Frontal cortex (tissue), 4 donors: ENCODE data around the gene HTR1B. TPM values are rescaled to one million over a fixed set of nuclear protein-coding genes. Genes with fewer than 3 reads are reported as not detected.

Experiments
- DNase-seq, 2 donors: peaks; one replicate each; pipeline ENCODE4 v3.0.0; 2012; ENCODE audit warnings: low spot score in 2 of 2
- FAIRE-seq: peaks from 2 replicates; lab custom pipeline; 2012; peaks lifted over from hg19 to GRCh38; lab: Jason Lieb, UNC
- total RNA-seq: library from RNA; depleted of rRNA; stranded (reverse); fragments of >200 nt; gene quantifications from one replicate; pipeline ENCODE4 v1.2.3, GENCODE V29; 2014
- donor health status: control.
- donor health status: control.
- donor health status: control.

HTR1B gene, protein sequence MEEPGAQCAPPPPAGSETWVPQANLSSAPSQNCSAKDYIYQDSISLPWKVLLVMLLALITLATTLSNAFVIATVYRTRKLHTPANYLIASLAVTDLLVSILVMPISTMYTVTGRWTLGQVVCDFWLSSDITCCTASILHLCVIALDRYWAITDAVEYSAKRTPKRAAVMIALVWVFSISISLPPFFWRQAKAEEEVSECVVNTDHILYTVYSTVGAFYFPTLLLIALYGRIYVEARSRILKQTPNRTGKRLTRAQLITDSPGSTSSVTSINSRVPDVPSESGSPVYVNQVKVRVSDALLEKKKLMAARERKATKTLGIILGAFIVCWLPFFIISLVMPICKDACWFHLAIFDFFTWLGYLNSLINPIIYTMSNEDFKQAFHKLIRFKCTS
- total RNA-seq, result 5.3 TPM

DNA sequence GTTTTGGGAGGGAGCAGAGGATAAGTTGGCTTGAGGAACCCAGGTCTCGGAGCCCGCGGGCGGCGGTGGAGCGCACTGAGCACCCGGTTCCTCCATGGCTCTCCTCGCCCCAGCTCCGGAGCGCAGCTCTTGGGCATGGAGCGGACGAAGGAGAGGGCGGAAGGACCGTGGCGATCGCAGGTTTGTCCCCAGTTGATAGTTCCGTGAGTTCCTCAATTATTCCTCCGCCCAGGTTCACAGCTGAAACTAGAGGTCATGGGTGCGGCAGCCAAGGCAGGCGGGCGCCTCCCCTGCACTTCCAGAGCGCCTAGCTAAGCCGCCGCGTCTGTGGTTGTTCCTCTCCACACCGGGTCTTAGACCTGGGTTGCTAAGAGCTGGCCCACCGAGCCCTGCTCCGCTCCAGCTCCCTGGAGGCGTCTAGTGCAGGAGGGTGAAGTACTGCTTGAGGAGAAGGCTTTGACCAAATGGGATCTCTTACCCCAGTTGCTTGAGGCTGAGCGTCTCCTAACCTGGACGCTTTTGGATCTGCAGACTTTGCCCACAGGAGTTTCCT is at the start of gene HTR1B:
HTR1B (minus strand) TSS at position 184 of the 553 bp plus-strand sequence; CDS start at position 96, 88 bp downstream.
- DNase-seq (no peak), FAIRE-seq (no peak)

DNA sequence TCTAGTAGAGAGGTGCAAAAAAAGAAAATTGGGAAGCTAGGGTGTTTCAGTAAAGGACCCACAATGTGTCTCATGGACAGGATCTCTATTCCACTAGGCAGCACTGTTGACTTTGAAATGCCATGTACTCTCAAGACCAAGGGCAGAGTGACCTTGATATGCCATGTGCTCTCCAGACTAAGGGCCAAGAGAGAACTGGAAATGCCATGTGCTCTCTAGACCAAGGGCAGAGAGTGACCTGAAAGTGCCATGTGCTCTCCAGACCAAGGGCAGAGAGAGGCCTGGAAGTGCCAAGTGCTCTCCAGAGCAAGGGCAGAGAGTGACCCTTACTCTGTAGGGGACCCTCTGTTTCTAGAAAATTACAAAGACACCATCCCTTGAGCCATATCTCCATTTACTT is 49.3 kb upstream of the HTR1B start:
- DNase-seq, result no peak
- FAIRE-seq, result no peak

DNA sequence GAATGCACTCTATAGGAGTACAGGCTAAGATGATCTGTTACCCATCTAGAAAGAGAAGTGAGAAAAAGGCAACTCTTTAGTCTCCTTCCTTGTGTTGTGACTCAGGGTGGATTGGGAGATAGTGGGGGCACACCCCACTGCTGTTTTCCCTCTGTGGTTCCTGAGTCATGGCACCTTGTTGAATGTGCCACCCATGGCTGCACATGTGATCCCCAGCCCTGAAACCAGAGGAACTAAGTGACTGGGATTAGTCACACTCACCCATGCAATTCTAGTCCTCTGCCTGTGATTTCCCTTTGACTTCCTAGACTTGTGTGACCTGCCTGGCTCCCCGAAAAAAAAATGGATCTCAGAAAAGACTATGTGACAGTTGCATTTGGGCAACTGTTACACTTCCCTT is 48.6 kb upstream of the HTR1B start:
- FAIRE-seq (no peak), DNase-seq (no peak)

DNA sequence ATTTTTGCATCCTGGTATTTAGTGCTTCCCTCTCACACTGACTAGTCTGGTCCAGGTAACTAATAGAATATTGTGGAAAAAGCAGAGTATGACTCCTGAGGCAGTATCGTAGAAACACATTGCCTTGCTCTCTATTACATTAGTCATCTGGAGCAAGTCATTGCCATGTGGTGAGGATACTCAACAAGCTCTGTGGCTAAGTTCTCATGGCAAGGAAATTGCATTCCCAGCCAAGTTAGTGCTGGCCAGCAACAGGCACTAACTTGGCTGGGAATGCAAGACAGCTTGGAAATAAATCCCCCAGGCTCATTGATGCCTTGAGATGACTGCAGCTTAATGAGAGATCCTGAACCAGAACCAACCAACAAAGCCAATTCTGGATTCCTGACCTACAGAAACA is 39.7 kb upstream of the HTR1B start:
- no peak for FAIRE-seq
- no peak for DNase-seq

DNA sequence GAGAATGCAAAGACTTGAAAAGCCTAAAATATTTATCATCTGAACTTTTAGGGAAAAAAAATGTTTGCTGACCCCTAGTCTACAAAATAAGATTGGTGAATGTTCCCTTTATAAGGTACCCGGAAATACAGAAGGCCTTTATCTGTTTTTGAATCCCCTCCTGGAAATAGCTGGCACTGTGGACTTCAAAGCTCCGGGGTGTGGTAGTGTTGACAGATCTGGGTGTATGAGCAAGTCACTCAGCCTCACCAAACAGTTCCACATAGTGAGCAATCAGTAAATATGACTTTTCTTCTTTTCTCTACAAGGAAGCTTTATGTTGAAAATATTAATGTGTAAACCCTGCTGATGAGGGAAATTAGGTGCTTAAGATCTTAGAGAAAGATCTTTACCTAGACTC is 29.2 kb upstream of the HTR1B start:
- DNase-seq (no peak), FAIRE-seq (no peak)

DNA sequence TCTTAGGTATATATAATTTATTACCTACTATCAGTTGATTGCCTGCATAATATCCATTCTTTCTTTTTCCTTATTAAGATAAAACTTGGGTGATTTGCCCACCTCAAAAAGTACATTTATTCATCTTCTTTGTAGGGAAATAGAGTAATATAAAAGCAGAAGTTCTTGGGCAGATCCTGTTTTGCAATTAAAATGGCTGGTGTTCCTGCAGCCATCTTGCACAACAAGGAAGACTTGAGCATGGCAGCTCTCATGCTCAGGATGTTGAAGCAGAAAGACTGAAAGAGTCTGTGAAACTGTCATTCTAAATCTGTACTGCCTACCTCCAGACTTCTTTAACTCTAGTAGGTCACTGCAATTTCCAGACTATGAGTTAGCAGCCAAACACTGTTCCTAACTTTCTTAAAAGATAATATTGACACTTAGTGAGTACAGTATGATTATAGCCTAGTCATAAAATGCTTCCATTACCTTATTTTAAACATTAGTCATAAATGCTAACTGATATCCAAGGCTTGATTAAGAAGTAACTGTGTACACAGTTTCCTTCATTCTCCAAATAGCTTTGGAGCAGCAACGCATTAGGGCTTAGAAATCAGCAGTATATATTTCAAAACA is 24.6 kb upstream of the HTR1B start:
- FAIRE-seq (no peak), DNase-seq (no peak)

DNA sequence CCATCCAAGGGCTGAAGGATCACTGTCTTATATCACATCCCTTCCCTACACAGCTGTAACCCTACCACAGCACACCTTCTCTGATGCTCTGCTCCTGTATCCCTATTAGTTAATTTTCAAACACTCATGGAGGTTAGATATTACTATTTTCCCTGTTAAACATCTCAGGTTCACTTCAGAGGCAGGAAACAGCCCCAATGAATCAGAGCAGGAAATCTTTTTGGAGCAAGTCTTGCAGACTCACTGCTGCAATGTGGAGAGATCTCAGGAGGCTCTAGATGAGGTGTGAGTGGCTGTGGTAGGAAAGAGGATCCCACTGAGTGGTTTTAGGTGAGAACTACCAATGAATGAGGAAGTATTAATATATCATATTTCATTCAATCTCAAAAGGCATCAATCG is 19.7 kb upstream of the HTR1B start:
- FAIRE-seq (no peak), DNase-seq (no peak)

DNA sequence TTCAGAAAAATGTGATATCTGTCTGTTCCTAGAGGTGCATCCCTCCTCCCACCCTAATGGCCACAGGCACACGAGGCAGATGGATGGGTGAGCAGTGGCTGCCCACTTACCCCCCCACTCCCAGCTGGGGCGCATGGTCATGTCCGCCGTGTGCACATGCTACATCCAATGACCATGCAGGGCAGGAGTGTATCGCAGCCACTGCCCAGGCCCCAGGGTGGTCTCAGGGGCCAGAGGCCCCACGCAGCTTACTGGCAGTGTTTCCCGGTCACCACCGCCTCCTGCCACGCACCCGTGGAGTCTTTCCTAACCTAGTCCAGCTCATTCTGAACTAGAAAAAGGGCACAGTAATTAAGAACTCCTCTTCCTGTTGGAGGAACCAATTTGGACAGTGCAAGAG is 11.7 kb upstream of the HTR1B start:
- FAIRE-seq, result no peak

DNA sequence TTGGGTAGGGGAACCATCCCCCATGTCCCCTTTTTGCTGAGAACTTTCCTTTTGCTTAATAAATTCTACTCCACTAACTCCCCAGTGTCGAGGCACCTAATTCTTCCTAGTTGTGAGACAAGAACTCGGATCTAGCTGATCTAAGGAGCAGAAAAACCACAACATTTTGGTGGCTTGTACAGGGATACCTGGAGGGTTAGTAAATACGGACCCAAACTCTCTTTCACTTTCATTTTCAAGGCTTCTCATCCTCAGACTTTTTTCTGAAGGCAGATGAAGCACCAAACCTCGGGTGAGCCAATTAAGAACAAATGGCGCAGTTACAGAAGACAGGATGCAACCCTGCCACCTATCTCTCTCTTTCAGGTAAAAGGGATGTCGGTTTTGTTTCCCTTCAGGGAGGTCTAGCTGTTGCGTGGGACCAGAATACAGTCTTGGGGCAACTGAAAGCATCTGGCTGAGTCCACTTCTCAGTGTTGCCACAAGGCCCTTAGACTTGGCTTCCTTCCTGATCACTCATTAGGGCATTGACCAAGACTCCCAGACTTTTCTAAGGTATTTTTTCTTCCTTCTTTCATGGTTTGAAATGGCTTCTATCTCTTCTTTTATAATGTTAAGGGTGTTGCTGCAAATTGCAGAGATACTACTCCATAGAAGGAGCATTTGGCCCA is 11.1 kb upstream of the HTR1B start:
- DNase-seq (no peak), FAIRE-seq (no peak)

More for the DNA sequence above, 11.7 kb upstream of the HTR1B start:
- DNase-seq, result no peak

DNA sequence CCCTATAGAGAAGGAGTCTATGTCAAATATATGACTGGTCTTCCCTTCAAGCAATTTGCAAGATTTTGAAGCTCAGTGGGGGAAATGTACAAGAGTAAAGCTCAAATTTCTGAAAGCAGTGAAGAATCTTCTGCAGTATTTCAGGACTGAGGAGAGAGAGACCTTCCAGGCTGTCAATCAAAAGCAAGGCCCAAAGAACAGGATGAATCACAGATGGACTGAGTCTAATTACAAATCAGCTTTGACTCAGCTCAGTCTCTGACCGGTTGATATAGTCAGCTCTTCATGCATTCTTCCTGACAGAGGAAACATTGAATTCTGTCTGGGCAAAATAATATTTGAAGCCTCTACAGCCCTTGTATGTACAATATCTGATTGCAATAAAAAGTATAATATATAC is 7.7 kb upstream of the HTR1B start:
- DNase-seq (no peak), FAIRE-seq (no peak)

DNA sequence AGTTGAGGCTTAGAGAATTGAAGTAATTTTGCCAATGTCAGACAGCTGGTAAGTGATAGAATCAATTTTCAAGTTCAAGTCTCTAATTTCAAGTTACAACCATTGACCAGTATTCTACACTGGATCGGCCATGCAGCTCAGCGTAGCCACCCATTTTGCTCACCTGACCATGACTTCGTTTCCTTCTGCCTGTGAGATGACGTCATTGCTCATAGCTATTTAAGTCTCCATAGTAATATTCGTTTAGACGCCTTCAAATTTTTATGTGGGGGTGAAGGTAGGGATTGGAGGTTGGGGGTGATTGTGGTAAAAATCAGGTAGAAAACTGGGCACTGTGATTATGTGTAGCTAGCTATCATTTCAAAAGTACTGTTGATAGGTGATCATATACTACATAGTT is 5.6 kb upstream of the HTR1B start:
- no peak for DNase-seq
- no peak for FAIRE-seq

DNA sequence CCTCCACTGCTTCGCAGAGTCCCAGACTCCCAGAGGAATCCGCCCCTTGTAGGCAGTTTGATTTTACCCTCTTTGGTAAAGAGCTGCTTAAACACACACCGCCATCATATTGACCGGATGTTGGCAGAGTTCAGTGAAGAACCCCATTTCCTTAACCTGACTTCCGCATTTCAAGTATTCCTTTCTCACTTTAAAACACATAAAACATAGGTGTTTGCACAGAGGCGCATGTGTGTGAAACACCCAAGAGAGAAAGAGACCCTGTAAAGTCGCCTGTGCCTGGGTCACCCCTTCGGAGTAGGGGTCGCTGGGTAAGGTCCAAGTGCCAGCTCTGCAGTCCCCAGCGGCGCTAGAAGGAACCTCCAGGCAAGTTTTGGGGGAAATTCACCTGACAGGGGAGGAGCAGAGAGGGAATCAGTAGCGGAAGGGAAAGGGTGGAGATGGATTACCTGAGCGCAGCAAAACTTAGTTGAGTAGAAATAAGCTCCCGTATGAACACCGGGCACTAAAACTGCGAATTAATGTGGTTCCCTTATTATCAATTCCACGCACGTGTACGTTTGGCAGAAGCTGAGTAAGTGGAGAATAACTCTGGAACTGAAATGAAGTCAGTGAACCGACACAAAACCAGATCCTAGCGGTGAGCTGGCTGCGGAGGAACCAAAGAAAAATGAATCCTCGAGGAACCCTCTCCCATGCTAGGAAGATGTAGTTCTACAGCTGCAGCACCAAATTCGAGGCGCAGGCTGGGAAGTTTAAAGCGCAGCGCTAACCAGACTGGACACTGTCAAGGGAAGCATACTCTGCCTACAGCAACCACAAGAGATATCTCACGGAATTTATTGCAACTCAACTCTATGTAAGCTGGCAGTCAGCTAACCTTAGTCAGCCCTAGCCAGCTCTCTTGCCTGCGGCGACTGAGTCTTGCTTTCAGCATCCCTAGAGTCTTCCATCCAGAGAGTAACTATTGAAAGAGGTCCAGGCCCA is 3.5 kb upstream of the HTR1B start:
- peak in 1 of 2 donors; percentile 13 for DNase-seq
- no peak for FAIRE-seq

DNA sequence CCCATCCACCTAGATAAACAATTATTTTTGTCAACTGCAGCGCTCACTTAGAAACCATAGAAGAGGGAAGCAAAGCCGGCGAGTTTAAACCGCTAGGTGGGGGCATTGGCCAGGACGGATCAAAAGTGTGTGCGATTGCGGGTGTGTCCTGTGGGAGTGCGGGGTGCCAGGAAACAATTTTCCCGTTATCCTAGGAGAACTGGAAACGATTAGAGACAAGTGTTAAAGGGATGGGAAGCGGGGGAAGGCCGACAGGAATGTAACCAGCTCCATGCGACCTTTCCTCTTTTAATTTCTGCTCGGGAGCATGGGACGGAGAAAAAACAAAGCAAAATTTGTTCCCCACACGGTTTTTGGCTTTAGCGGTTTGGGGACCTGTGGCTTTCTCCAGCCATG is 2.8 kb upstream of the HTR1B start:
- peak; percentile 28 to 41 for DNase-seq
- no peak for FAIRE-seq

DNA sequence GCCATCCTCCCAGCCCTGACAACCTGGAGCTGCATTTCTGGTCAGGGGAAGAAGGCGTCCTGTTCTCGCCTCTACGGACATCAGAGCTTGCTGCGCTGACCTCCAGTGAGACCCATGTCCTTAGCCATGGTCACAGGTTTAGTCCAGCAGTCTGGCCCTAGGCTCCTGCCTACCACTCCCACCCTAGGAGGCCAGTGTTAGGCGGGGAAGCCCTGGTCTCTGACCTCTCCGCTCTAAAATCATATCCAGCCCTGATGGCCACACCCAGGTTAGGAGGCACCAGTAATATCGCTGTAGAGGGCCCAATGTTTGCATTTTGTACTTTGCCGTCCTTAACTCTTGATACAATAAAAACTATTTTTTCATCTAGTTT is 1.2 kb upstream of the HTR1B start:
- no peak for FAIRE-seq

DNA sequence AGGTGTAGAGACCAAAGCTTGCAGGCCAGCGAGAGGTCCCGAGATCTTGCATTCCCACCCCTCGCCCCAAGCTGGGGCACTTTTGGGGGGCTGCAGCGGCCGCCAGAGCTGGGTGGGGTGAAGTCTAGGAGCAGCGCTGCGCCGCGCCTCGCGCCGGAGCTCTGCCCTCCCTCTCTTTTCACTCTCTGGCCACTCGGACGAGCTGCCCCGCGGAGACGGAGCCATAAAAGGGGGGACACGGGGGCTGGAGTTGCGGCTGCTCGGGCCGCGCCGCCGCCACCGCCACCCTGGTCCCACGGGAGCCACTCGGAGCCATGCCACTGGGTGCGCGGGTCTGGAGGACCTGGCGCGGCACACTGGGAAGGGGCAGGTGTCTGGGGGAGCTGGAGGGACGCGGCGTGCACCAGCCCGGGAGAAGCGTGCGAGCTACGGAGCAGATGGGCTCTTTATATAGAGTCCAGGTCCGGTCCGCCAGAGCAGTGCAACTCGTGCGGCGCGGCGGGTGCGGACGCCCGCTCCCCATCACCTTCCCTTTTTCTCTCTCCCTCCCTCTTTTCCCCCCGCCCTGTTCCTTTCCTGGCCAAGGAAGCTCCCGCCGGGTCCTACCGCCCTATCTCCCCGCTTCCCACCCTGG is 687 bp upstream of the HTR1B start:
- peak in 1 of 2 donors; percentile 17 for DNase-seq
- no peak for FAIRE-seq

More for the DNA sequence above, 1.2 kb upstream of the HTR1B start:
- peak in 1 of 2 donors; percentile 12 for DNase-seq

DNA sequence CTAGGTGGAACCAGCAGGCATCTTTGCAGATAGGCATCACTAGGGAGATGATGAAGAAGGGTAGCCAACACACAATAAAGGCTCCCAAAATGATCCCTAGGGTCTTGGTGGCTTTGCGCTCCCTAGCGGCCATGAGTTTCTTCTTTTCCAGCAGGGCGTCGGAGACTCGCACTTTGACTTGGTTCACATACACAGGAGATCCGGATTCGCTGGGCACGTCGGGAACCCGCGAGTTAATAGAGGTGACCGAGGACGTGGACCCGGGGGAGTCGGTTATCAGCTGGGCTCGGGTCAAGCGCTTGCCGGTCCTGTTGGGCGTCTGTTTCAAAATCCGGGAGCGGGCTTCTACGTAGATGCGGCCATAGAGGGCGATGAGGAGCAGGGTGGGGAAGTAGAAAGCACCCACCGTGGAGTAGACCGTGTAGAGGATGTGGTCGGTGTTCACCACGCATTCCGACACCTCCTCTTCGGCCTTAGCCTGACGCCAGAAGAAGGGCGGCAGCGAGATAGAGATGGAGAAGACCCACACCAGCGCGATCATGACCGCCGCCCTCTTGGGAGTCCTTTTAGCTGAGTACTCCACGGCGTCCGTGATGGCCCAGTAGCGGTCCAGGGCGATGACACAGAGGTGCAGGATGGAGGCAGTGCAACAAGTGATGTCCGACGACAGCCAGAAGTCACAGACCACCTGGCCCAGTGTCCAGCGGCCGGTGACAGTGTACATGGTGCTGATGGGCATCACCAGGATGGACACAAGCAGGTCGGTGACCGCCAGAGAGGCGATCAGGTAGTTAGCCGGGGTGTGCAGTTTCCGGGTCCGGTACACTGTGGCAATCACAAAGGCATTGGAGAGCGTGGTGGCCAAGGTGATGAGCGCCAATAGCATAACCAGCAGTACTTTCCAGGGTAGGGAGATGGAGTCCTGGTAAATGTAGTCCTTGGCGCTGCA is 658 bp downstream of the HTR1B start:
- DNase-seq (peak in 1 of 2 donors; percentile 12), FAIRE-seq (no peak)

DNA sequence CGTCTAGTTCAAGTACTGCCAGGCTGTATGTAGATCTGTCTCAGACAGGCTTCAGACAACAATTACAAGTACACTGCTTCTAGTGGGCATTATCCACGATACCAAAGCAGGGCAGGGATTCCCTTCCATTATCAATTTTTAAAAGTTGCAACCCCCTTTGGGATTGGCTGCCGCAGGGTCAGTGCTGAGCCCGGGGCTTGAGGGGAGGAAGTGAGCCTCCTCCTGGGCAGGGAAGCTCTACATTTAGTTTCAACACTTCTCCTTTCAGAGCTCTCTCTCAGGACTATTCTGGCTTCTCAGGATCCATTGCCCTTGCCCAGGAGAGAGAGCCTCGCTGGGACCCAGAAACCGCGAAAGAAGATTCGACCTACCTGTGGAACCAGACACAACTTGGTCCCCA is 1.5 kb downstream of the HTR1B start:
- DNase-seq (no peak), FAIRE-seq (no peak)

DNA sequence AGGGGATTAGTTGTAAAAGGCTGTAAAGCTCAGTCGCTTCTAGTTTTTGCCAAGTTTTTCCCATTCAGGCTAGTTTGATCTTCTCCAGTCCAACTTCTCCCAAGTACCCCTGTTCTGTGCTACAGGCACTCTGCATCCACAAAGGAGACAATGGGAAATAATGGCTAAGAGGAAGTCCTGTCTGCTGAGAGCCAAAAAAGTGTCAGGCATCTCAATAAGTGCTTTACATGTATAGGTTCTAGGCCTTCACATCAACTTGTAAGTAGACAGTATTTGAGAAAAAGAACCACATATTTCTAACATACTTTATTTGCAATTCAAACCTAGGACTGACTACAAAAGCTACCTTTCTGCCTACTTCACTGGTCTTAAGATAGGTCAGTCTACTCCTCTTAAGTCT is 4.9 kb downstream of the HTR1B start:
- FAIRE-seq (no peak), DNase-seq (no peak)
